Vagina (tissue), 2 donors: ENCODE results near the gene MEIS3.

Experiments used
- CTCF ChIP-seq, 3 experiments: fragments of 450-650 bp in 2 of 3; fragments of 200-600 bp in 1 of 3; sonication (generic) in 1 of 3; IDR thresholded peaks; one replicate each; pipeline ENCODE4 v1.5.1; 2017 to 2019; ENCODE audit warnings: antibody characterized with exemption in 3 of 3, mild to moderate bottlenecking in 2 of 3, moderate library complexity in 2 of 3
- POLR2A ChIP-seq, 2 donors: fragments of 450-650 bp; IDR thresholded peaks; one replicate each; pipeline ENCODE4 v1.6.1; 2017; ENCODE audit warnings: antibody characterized with exemption in 2 of 2, mild to moderate bottlenecking in 2 of 2, moderate library complexity in 2 of 2
- POLR2AphosphoS5 ChIP-seq, 2 donors: sonication (generic); formaldehyde crosslinking; IDR thresholded peaks; one replicate each; pipeline ENCODE4 v1.9.0; 2017; ENCODE audit warnings: antibody characterized with exemption in 2 of 2, mild to moderate bottlenecking in 2 of 2, low read depth in 1 of 2; ENCODE audit not compliant: insufficient read depth in 1 of 2

GRCh38 chr19:47405197-47405550, 14.2 kb downstream of the MEIS3 start:
- TF ChIP-seq CTCF (IDR thresholded peaks at IDR 0.05) (no peak), POLR2A (IDR thresholded peaks at IDR 0.05) (no peak), POLR2AphosphoS5 (IDR thresholded peaks at IDR 0.05; ENCODE audit: insufficient read depth in 1 of 2, low read depth in 1 of 2) (no peak)
